Retina (tissue), 1 donor: Measurements from ENCODE around the gene CTBP2.

ENCODE experiments used
- DNase-seq: peaks from one replicate; pipeline ENCODE4 v3.0.0-alpha.2; 2016

CTBP2 gene

GRCh38 chr10:125015356-125015944 is 144.9 kb downstream of the CTBP2 start:
- DNase-seq, result no peak

- DNase-seq, result no peak
Observed at GRCh38 chr10:125014836-125015355, 145.5 kb downstream of the CTBP2 start.

- no peak for DNase-seq
Observed at GRCh38 chr10:125014086-125014830, 146.1 kb downstream of the CTBP2 start.

- no peak for DNase-seq
Observed at GRCh38 chr10:125013529-125013872, 146.9 kb downstream of the CTBP2 start.

GRCh38 chr10:125012851-125013528 is 147.4 kb downstream of the CTBP2 start:
- DNase-seq, result no peak

- no peak for DNase-seq
Observed at GRCh38 chr10:125011926-125012705, 148.2 kb downstream of the CTBP2 start.

- no peak for DNase-seq
Observed at GRCh38 chr10:125011171-125011925, 149.0 kb downstream of the CTBP2 start.

- DNase-seq, result no peak
Observed at GRCh38 chr10:125010362-125010761, 150.0 kb downstream of the CTBP2 start.

- no peak for DNase-seq
Observed at GRCh38 chr10:125009661-125010161, 150.7 kb downstream of the CTBP2 start.

GRCh38 chr10:125008689-125009638 is 151.4 kb downstream of the CTBP2 start:
- DNase-seq, result no peak

GRCh38 chr10:125007436-125007835 is 152.9 kb downstream of the CTBP2 start:
- DNase-seq, result no peak

GRCh38 chr10:125006921-125007426 is 153.4 kb downstream of the CTBP2 start:
- DNase-seq, result no peak

- DNase-seq, result no peak
Observed at GRCh38 chr10:125006188-125006680, 154.1 kb downstream of the CTBP2 start.

- DNase-seq, result no peak
Observed at GRCh38 chr10:125005312-125006187, 154.8 kb downstream of the CTBP2 start.

- no peak for DNase-seq
Observed at GRCh38 chr10:125004571-125005311, 155.6 kb downstream of the CTBP2 start.

- DNase-seq, result no peak
Observed at GRCh38 chr10:125003901-125004467, 156.4 kb downstream of the CTBP2 start.

- DNase-seq, result no peak
Observed at GRCh38 chr10:125003146-125003900, 157.0 kb downstream of the CTBP2 start.
